DND-41 (cell line): ENCODE results near the gene ATXN1.
"Not testable (repeated sequence)": the region's sequence is repeated elsewhere in the genome, so short reads cannot be mapped to it uniquely, and the experiment has no call there.

Experiments
- ATAC-seq: fragments of 200-7000 bp; cut with Tn5 transposase; 3 replicates; pipeline ENCODE4 v1.9.1; 2021; ENCODE audit warnings: low read depth; ENCODE audit not compliant: insufficient read depth
- DNase-seq: peaks from one replicate; pipeline ENCODE4 v3.0.0-alpha.2; 2020
- H2AFZ ChIP-seq: 2 replicates; pipeline ENCODE4 v1.6.0; 2012; ENCODE audit warnings: low read depth, low read length
- H3K27ac ChIP-seq: 2 replicates; pipeline ENCODE4 v1.5.1; 2012; ENCODE audit warnings: low read length, inconsistent platforms
- H3K27me3 ChIP-seq: fragments of 200-600 bp; sonication (generic); 2 replicates; pipeline ENCODE4 v1.6.0; 2012; ENCODE audit warnings: low read length, mild to moderate bottlenecking, inconsistent platforms; ENCODE audit not compliant: insufficient read depth, poor library complexity
- H3K36me3 ChIP-seq: 2 replicates; pipeline ENCODE4 v1.5.1; 2012; ENCODE audit warnings: low read length, inconsistent platforms; ENCODE audit not compliant: insufficient read depth
- H3K4me1 ChIP-seq: 2 replicates; pipeline ENCODE4 v1.5.1; 2012; ENCODE audit warnings: mild to moderate bottlenecking, low read length; ENCODE audit not compliant: insufficient read depth
- H3K4me2 ChIP-seq: 2 replicates; pipeline ENCODE4 v1.6.0; 2012; ENCODE audit warnings: mild to moderate bottlenecking, moderate library complexity, low read length, inconsistent platforms; ENCODE audit not compliant: insufficient read depth
- H3K4me3 ChIP-seq, 2 experiments: fragments of 200-600 bp in 1 of 2; shearing (Covaris generic) in 1 of 2; 2 replicates each; pipeline ENCODE4 v1.5.1; 2012 to 2016; ENCODE audit warnings: inconsistent platforms in 2 of 2, low read length in 2 of 2, mild to moderate bottlenecking in 2 of 2, low read depth in 1 of 2, moderate library complexity in 1 of 2
- H3K79me2 ChIP-seq: 2 replicates; pipeline ENCODE4 v1.6.0; 2012; ENCODE audit warnings: low read length, inconsistent platforms; ENCODE audit not compliant: insufficient read depth
- H3K9ac ChIP-seq: 2 replicates; pipeline ENCODE4 v1.6.0; 2012; ENCODE audit warnings: low read depth, mild to moderate bottlenecking, inconsistent platforms, low read length, moderate library complexity
- H3K9me3 ChIP-seq: 2 replicates; pipeline ENCODE4 v1.5.1; 2012; ENCODE audit warnings: low read length, moderate library complexity, mild to moderate bottlenecking, inconsistent platforms; ENCODE audit not compliant: insufficient read depth, severe bottlenecking
- H4K20me1 ChIP-seq: 2 replicates; pipeline ENCODE4 v1.6.0; 2012; ENCODE audit warnings: low read length; ENCODE audit not compliant: insufficient read depth
- CTCF ChIP-seq: IDR thresholded peaks from 2 replicates; pipeline ENCODE4 v1.5.1; 2012; ENCODE audit warnings: borderline replicate concordance, low read length, moderate library complexity, mild to moderate bottlenecking; ENCODE audit not compliant: poor library complexity, severe bottlenecking; ENCODE audit errors: extremely low read depth
- EZH2 ChIP-seq: IDR thresholded peaks from 3 replicates; pipeline ENCODE4 v1.6.1; 2012; ENCODE audit warnings: borderline replicate concordance, low read depth, mild to moderate bottlenecking, moderate library complexity, low read length, inconsistent platforms; ENCODE audit not compliant: severe bottlenecking

The ATXN1 gene

GRCh38 chr6:16406966-16407365 is 354.3 kb downstream of the ATXN1 start:
- H3K9me3 ChIP-seq, result no peaks in the 10 kb centered on the region
- no peaks in the 10 kb centered on the region for H3K36me3 ChIP-seq
- no peak overlapping the region for H2AFZ ChIP-seq
- no peaks in the 10 kb centered on the region for H3K4me1 ChIP-seq
- no peak for TF ChIP-seq EZH2
- TF ChIP-seq CTCF, result no peak
- no peaks in the 10 kb centered on the region for H3K27me3 ChIP-seq
- ATAC-seq, result no peak
- no peaks in the 10 kb centered on the region for H4K20me1 ChIP-seq
- no peak overlapping the region for H3K4me2 ChIP-seq
- no peak overlapping the region for H3K27ac ChIP-seq
- H3K9ac ChIP-seq, result no peak overlapping the region
- DNase-seq, result no peak
- no peaks in the 10 kb centered on the region for H3K79me2 ChIP-seq
- H3K4me3 ChIP-seq, result no peak overlapping the region

GRCh38 chr6:16406538-16406937 is 354.7 kb downstream of the ATXN1 start:
- not testable (repeated sequence) for H3K27me3 ChIP-seq, H3K27ac ChIP-seq, DNase-seq, H3K79me2 ChIP-seq, H4K20me1 ChIP-seq, H3K4me3 ChIP-seq, H3K4me2 ChIP-seq, H3K9me3 ChIP-seq, H3K36me3 ChIP-seq, H3K4me1 ChIP-seq, H2AFZ ChIP-seq, ATAC-seq, H3K9ac ChIP-seq

GRCh38 chr6:16405375-16405774 is 355.9 kb downstream of the ATXN1 start:
- Histone ChIP-seq H3K4me3 (no peak overlapping the region), H3K9ac (no peak overlapping the region), H3K36me3 (no peaks in the 10 kb centered on the region), H2AFZ (no peak overlapping the region), H3K27ac (no peak overlapping the region), H3K27me3 (no peaks in the 10 kb centered on the region), H3K4me1 (no peaks in the 10 kb centered on the region), H3K4me2 (no peak overlapping the region), H3K9me3 (no peaks in the 10 kb centered on the region), H4K20me1 (no peaks in the 10 kb centered on the region), H3K79me2 (no peaks in the 10 kb centered on the region)
- ATAC-seq, result no peak
- TF ChIP-seq EZH2, result no peak
- no peak for TF ChIP-seq CTCF
- DNase-seq, result no peak

GRCh38 chr6:16404456-16404855 is 356.8 kb downstream of the ATXN1 start:
- Histone ChIP-seq H3K4me2 (no peak overlapping the region), H3K27me3 (no peaks in the 10 kb centered on the region), H2AFZ (no peak overlapping the region), H3K9me3 (no peaks in the 10 kb centered on the region), H3K79me2 (no peaks in the 10 kb centered on the region), H3K36me3 (no peaks in the 10 kb centered on the region), H3K27ac (no peak overlapping the region), H3K4me1 (no peaks in the 10 kb centered on the region), H3K9ac (no peak overlapping the region), H4K20me1 (no peaks in the 10 kb centered on the region), H3K4me3 (no peak overlapping the region)
- ATAC-seq, result no peak
- TF ChIP-seq CTCF (no peak), EZH2 (no peak)
- DNase-seq, result no peak
